NCI-H1417 treated with DMSO at 0.1 percent for 48 hours (cell line): ENCODE results near the gene MARCHF11.

Experiments
- DNase-seq: peaks from one replicate; lab custom pipeline; 2025; lab: John Stamatoyannopoulos, UW

Gene MARCHF11

DNA sequence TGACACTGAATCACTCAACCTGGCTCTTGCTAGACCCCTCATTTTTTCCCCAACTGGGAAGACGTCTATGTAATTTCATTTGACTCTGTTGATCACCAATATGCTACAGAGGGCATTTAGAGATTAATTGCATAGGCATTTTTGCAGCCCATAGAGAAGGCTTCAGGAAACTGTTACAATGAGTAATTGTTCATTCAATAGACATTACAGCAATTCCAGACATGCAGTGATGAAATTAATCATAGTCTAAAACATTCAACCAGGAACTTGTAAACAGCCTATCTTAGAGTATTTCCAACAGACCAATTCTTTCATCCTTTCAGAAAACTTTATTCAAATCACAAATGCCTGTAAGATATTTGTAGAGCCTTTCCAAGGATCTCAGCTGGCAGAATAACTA is 122.3 kb downstream of the MARCHF11 start:
- DNase-seq, result no peak

DNA sequence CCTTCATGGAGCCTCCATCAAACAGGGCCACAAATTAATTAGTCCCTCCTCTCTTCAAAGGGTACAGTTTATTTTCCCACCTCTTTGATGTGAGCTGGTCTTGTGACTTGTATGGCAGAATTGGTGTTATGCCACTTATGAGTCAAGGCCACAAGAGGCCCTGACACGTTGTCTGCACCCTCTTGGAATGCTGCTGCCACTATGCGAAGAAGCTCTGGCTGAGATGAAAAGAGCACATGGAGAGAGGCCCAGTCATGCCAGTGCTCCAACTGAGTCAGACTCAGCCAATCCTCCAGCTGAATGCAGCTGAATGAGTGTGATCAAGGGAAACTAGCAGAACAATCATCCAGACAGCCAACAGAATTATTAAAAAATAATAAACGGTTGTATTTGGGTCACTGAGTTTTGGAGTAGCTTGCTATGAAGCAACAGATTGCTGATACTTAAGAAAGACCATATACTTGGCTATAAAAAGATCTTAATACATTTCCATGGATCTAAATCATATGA is 128.3 kb downstream of the MARCHF11 start:
- DNase-seq, result no peak

- no peak for DNase-seq
Measured at GRCh38 chr5:16050414-16050813, 129.2 kb downstream of the MARCHF11 start.

DNA sequence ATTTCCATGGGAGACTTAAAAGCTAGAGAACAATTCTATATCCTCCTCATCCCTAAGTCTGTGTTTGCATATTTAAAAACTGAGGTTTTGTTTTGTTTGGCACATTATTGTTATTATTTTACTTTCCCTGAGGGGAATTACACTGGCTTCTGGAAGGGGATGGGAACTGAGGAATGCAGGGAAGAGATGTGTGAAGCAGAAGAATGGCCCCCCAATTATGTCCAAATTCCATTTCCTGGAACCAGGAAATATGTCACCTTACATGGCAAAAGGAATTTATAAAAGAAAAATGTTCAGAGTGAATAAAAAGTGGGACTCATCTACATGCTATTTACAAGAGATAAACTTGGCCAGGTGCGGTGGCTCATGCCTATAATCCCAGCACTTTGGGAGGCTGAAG is 129.8 kb downstream of the MARCHF11 start:
- no peak for DNase-seq

DNA sequence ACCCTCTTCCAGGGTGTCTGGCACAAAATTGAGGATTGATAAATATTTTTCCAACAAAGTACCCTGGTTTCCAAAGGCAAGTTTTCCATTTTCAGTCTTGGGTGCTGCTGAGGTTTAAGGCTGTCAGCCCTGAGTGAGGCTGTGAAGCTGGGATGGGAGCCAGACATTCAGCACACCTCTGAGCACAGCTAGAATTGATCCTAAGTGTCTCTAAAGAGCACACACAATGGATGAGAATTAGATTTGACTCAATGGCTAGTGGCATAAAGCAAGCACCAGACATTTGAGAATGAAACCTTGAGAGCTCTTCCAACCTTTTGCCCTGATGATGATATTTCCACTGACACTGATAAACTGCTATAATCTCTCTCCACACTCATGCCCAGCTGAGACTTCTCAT is 131.5 kb downstream of the MARCHF11 start:
- no peak for DNase-seq

- no peak for DNase-seq
Measured at GRCh38 chr5:16043349-16043965, 136.1 kb downstream of the MARCHF11 start.

DNA sequence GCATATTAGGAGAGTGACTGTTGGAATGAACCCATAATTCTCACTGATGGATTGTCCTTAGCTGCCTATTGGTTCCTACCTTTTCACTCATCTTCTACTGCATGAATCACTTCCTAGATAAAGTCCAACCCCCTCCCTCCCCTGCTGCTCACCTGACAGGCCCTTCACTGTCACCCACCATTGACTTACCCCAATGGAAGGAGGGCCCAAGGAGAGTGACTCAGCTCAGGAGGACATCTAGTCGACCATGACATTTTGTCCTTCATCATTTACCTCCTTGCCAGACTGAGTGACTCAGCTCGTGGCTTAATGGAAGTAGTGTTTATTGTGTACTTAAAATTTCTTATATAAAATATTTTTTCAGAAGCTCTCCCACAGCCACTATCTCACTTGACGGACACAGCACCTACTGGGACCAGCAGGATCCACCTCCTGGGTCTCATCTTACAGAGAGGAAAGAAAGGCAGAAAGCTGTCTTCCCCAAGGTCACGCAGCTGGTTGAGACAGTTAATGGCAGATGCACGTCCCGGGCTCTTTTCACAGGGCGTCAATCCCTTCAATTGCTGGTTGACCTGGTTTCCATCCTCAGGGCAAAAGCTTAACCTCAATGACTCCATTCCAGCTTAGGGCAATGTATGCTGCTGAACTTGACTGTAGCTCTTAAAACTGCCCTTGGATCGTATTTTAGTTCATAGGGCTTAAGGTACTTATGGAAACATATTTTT is 142.3 kb downstream of the MARCHF11 start:
- no peak for DNase-seq

DNA sequence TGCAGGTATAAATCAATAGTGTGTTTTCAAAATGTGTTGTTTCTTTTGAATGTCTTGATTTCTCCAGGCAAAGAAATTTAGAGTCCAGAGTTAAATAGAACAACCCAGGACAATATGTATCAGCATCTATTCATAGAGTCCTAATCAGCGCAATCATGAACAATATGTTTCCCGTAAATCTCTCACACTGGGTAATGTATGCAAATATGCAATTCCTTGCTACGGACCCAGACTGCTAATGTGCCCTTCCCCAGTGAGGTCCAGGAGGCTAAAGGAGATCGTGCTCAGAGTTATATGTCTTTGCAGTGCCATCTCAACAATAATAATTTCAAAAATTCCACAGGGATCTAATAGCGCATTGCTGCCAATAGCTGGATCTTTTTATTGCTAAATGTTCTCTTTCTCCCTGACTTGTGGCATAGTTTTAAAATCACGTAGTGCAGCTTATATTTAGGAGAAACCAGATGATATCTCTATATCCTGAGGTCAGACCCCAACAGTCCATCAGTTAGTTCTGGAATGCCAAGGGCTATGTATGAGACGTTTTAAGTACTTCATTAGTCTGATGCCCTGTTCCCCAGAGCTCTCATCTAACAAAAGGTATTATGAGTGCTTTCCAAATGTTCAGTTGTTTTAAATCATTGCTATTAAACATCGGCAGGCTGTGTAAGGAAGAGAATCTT is 145.1 kb downstream of the MARCHF11 start:
- DNase-seq, result no peak

DNA sequence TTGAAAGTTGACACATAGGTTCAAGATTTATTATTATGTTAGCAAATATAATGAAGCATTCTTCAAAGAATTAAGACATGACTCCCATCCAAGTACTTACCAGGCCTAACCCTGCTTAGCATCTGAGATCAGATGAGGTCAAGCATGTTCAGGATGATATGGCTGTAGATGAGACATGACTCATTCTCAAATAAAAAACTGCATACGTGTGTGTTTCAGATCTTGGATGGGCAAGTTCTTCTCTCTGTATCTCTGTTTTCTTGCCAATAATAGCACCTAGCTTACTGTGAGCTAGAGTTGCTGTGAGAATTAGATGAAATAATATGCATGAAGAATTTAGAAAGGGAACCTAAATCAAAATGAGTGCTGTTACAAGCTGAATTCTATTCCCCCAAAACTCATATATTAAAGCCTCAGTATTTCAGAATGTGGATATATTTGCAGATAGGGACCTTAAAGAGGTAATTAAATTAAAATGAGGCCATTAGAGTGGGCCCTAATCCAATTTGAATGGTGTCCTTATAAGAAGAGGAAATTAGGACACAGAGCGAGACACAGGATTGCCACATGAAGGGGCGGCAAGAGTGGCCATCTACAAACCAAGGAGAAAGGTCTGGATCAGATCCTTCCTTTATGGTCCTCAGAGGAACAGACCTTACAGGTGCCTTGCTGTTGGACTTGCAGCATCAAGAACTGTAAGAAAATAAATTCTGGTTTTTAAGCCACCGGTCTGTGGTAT is 146.2 kb downstream of the MARCHF11 start:
- no peak for DNase-seq

GRCh38 chr5:16028708-16029107 is 150.9 kb downstream of the MARCHF11 start:
- DNase-seq, result no peak

- DNase-seq, result no peak
Measured at GRCh38 chr5:16025681-16026080, 153.9 kb downstream of the MARCHF11 start.

- no peak for DNase-seq
Measured at GRCh38 chr5:16018970-16019369, 160.6 kb downstream of the MARCHF11 start.

GRCh38 chr5:16017720-16018119 is 161.9 kb downstream of the MARCHF11 start:
- DNase-seq, result no peak
